ENCODE data around the gene RHBDD2.
"Not testable (repeated sequence)": the region's sequence is repeated elsewhere in the genome, so short reads cannot be mapped to it uniquely, and the experiment has no call there.

DNA sequence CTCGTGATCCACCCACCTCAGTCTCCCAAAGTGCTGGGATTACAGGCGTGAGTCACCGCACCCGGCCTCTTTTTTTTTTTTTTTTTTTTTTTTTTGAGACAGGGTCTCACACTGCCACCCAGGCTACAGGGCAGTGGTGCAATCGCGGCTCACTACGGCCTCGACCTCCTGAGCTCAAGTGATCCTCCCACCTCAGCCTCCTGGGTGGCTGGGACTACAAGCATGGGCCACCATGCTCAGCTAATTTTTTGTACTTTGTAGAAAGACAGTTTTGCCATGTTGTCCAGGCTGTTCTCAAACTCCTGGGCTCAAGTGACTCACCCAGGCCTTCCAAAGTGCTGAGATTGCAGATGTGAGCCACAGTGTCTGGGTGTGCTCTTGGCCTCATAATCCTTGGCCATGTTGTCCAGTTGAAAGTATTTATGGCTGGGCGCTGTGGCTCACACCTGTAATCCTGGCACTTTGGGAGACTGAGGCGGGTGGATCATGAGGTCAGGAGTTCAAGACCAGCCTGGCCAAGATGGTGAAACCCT is 24.0 kb upstream of the RHBDD2 start:
- TF ChIP-seq, protein P1, sequence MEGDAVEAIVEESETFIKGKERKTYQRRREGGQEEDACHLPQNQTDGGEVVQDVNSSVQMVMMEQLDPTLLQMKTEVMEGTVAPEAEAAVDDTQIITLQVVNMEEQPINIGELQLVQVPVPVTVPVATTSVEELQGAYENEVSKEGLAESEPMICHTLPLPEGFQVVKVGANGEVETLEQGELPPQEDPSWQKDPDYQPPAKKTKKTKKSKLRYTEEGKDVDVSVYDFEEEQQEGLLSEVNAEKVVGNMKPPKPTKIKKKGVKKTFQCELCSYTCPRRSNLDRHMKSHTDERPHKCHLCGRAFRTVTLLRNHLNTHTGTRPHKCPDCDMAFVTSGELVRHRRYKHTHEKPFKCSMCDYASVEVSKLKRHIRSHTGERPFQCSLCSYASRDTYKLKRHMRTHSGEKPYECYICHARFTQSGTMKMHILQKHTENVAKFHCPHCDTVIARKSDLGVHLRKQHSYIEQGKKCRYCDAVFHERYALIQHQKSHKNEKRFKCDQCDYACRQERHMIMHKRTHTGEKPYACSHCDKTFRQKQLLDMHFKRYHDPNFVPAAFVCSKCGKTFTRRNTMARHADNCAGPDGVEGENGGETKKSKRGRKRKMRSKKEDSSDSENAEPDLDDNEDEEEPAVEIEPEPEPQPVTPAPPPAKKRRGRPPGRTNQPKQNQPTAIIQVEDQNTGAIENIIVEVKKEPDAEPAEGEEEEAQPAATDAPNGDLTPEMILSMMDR (IDR thresholded peaks at IDR 0.05), result not testable (repeated sequence)
- TF ChIP-seq POLR2A (IDR thresholded peaks at IDR 0.05), result not testable (repeated sequence)
